ENCODE measurements around the gene AGRN.

The AGRN gene

GRCh38 chr1:996851-997712, 22.8 kb upstream of the AGRN start:
- DNase-seq (ENCODE audit: low spot score), result no peak
- peaks cover 0 to 9% (median 0%) of the 10 kb centered on the region in 3 experiments for H3K27me3 ChIP-seq (ENCODE audit: control insufficient read depth in 3 of 3, insufficient read depth in 3 of 3, low read depth in 1 of 3, low read length in 3 of 3)

DNA sequence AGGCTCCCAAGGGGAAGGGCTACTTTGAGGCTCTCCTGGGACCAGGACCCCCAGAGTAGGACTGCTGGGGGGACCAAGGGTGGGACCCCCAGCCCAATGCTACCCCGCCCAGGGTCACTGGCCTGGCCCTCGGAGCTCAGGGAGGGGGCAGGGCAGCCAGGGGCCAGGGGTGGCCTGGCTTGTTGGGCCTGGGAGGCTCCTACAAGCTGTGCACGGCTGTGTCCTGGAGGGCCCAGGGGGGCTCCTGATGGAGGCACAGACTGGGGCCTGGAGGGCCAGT, 22.3 kb upstream of the AGRN start:
- no peak overlapping the region for H4K8ac ChIP-seq (ENCODE audit: low read depth, low read length)
- H3K4me1 ChIP-seq (ENCODE audit: control insufficient read depth in 2 of 2, insufficient read depth in 1 of 2, low read depth in 1 of 2, low read length in 2 of 2), result peaks cover 17 to 19% of the 10 kb centered on the region in 2 donors
- H3K4me3 ChIP-seq (ENCODE audit: low read length in 2 of 2), result peak overlapping the region; percentile 15 to 90
- peak overlapping the region; percentile 45 for H2BK15ac ChIP-seq (ENCODE audit: low read length)
- H2BK5ac ChIP-seq (ENCODE audit: low read length), result peak overlapping the region; percentile 29
- peak overlapping the region; percentile 25 for H3K27ac ChIP-seq (replicated peaks; ENCODE audit: low read length)
- peak overlapping the region; percentile 93 for H3K4me2 ChIP-seq (ENCODE audit: insufficient read depth, low read length, poor library complexity, severe bottlenecking)
- peaks cover 0 to 9% (median 0%) of the 10 kb centered on the region in 3 experiments for H3K27me3 ChIP-seq (ENCODE audit: control insufficient read depth in 3 of 3, insufficient read depth in 3 of 3, low read depth in 1 of 3, low read length in 3 of 3)
- H3K36me3 ChIP-seq (replicated peaks in 1 of 2; ENCODE audit: control insufficient read depth in 2 of 2, insufficient read depth in 2 of 2, low read length in 2 of 2), result peaks cover 0 to 5% of the 10 kb centered on the region in 2 donors
- peak overlapping the region; percentile 43 for H4K91ac ChIP-seq (ENCODE audit: low read depth, low read length, poor library complexity)
- H3K79me1 ChIP-seq (ENCODE audit: low read depth, low read length), result peaks cover 22% of the 10 kb centered on the region
- H2BK12ac ChIP-seq (ENCODE audit: low read length), result peak overlapping the region; percentile 88
- H3K9me3 ChIP-seq (replicated peaks in 1 of 2; ENCODE audit: control insufficient read depth in 2 of 2, insufficient read depth in 1 of 2, low read depth in 1 of 2, low read length in 2 of 2), result peaks cover 4 to 5% of the 10 kb centered on the region in 2 donors
- H3K14ac ChIP-seq (ENCODE audit: low read length), result peak overlapping the region; percentile 14
- H3K18ac ChIP-seq (ENCODE audit: low read length), result peak overlapping the region; percentile 99
- no peak overlapping the region for H2AFZ ChIP-seq (ENCODE audit: low read length)
- peak overlapping the region; percentile 10 for H3K4ac ChIP-seq (ENCODE audit: low read length)
- H2AK5ac ChIP-seq (ENCODE audit: low read depth, low read length), result peak overlapping the region; percentile 33
- no peak for DNase-seq (ENCODE audit: low spot score)
- peak overlapping the region; percentile 41 for H2BK120ac ChIP-seq (ENCODE audit: low read depth, low read length)
- WGBS, 2 donors (ENCODE audit: extremely low coverage in 2 of 2, insufficient read length in 2 of 2, insufficient replicate concordance in 1 of 2), result no CpG with 5 or more reads among the region's 3 CpGs
- H3K9ac ChIP-seq (ENCODE audit: low read depth, low read length, poor library complexity), result peak overlapping the region; percentile 91
- H3K23ac ChIP-seq (ENCODE audit: low read depth, low read length, poor library complexity), result peak overlapping the region; percentile 91

More at GRCh38 chr1:996851-997712, 22.8 kb upstream of the AGRN start:
- Histone ChIP-seq H3K4me3 (ENCODE audit: low read length in 2 of 2) (no peak overlapping the region), H3K23ac (ENCODE audit: low read depth, low read length, poor library complexity) (peak overlapping the region; percentile 91), H4K8ac (ENCODE audit: low read depth, low read length) (no peak overlapping the region), H2AFZ (ENCODE audit: low read length) (no peak overlapping the region), H3K4me1 (ENCODE audit: control insufficient read depth in 2 of 2, insufficient read depth in 1 of 2, low read depth in 1 of 2, low read length in 2 of 2) (peaks cover 17 to 19% of the 10 kb centered on the region in 2 donors), H3K36me3 (replicated peaks in 1 of 2; ENCODE audit: control insufficient read depth in 2 of 2, insufficient read depth in 2 of 2, low read length in 2 of 2) (peaks cover 0 to 5% of the 10 kb centered on the region in 2 donors), H2BK12ac (ENCODE audit: low read length) (peak overlapping the region; percentile 88), H3K9me3 (replicated peaks in 1 of 2; ENCODE audit: control insufficient read depth in 2 of 2, insufficient read depth in 1 of 2, low read depth in 1 of 2, low read length in 2 of 2) (peaks cover 6 to 7% of the 10 kb centered on the region in 2 donors), H4K91ac (ENCODE audit: low read depth, low read length, poor library complexity) (peak overlapping the region; percentile 43), H3K27ac (replicated peaks; ENCODE audit: low read length) (peak overlapping the region; percentile 25), H3K14ac (ENCODE audit: low read length) (peak overlapping the region; percentile 14), H3K18ac (ENCODE audit: low read length) (peak overlapping the region; percentile 99), H2AK5ac (ENCODE audit: low read depth, low read length) (peak overlapping the region; percentile 33), H2BK5ac (ENCODE audit: low read length) (peak overlapping the region; percentile 29), H2BK120ac (ENCODE audit: low read depth, low read length) (peak overlapping the region; percentile 41), H3K9ac (ENCODE audit: low read depth, low read length, poor library complexity) (peak overlapping the region; percentile 91), H3K4ac (ENCODE audit: low read length) (peak overlapping the region; percentile 10), H2BK15ac (ENCODE audit: low read length) (peak overlapping the region; percentile 45), H3K4me2 (ENCODE audit: insufficient read depth, low read length, poor library complexity, severe bottlenecking) (peak overlapping the region; percentile 93), H3K79me1 (ENCODE audit: low read depth, low read length) (peaks cover 22% of the 10 kb centered on the region)
- WGBS, 2 donors (ENCODE audit: extremely low coverage in 2 of 2, insufficient read length in 2 of 2, insufficient replicate concordance in 1 of 2), result no CpG with 5 or more reads among the region's 24 CpGs

- H3K4me3 ChIP-seq (ENCODE audit: low read length in 2 of 2), result peak overlapping the region; percentile 88 to 90
- peak overlapping the region; percentile 33 for H2AK5ac ChIP-seq (ENCODE audit: low read depth, low read length)
- peak overlapping the region; percentile 41 for H2BK120ac ChIP-seq (ENCODE audit: low read depth, low read length)
Observed at GRCh38 chr1:997993-998744, 21.8 kb upstream of the AGRN start.

DNA sequence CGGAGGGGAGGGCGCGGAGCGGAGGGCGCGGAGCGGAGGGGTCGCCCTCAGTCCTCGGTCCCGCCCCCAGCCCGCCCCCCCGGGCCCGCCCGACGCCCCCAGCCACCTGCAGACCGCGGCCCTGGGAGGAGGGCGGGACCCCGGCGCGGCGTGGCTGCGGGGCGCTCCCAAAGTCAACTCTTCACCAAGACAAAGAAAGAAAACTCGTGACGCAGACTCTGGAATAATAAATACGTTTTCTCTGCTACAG, 21.2 kb upstream of the AGRN start:
- peak overlapping the region; percentile 39 for H3K27ac ChIP-seq (replicated peaks; ENCODE audit: low read length)
- no peak overlapping the region for H4K8ac ChIP-seq (ENCODE audit: low read depth, low read length)
- peak overlapping the region; percentile 94 for H2BK15ac ChIP-seq (ENCODE audit: low read length)
- peak overlapping the region; percentile 88 to 99 for H3K4me3 ChIP-seq (ENCODE audit: low read length in 2 of 2)
- H3K27me3 ChIP-seq (ENCODE audit: control insufficient read depth in 3 of 3, insufficient read depth in 3 of 3, low read depth in 1 of 3, low read length in 3 of 3), result peaks cover 0 to 12% (median 0%) of the 10 kb centered on the region in 3 experiments
- H3K18ac ChIP-seq (ENCODE audit: low read length), result peak overlapping the region; percentile 100
- H2BK120ac ChIP-seq (ENCODE audit: low read depth, low read length), result no peak overlapping the region
- WGBS, 2 donors (ENCODE audit: extremely low coverage in 2 of 2, insufficient read length in 2 of 2, insufficient replicate concordance in 1 of 2), result no CpG with 5 or more reads among the region's 27 CpGs
- no peak for DNase-seq (ENCODE audit: low spot score)
- H3K14ac ChIP-seq (ENCODE audit: low read length), result peak overlapping the region; percentile 94
- H2AK5ac ChIP-seq (ENCODE audit: low read depth, low read length), result peak overlapping the region; percentile 99
- H3K4ac ChIP-seq (ENCODE audit: low read length), result no peak overlapping the region
- H3K79me1 ChIP-seq (ENCODE audit: low read depth, low read length), result peaks cover 27% of the 10 kb centered on the region
- no peak overlapping the region for H2BK12ac ChIP-seq (ENCODE audit: low read length)
- peaks cover 0 to 8% of the 10 kb centered on the region in 2 donors for H3K36me3 ChIP-seq (replicated peaks in 1 of 2; ENCODE audit: control insufficient read depth in 2 of 2, insufficient read depth in 2 of 2, low read length in 2 of 2)
- H3K23ac ChIP-seq (ENCODE audit: low read depth, low read length, poor library complexity), result peak overlapping the region; percentile 91
- H3K4me2 ChIP-seq (ENCODE audit: insufficient read depth, low read length, poor library complexity, severe bottlenecking), result peak overlapping the region; percentile 93
- peak overlapping the region; percentile 99 for H2BK5ac ChIP-seq (ENCODE audit: low read length)
- H3K9ac ChIP-seq (ENCODE audit: low read depth, low read length, poor library complexity), result peak overlapping the region; percentile 99
- H4K91ac ChIP-seq (ENCODE audit: low read depth, low read length, poor library complexity), result no peak overlapping the region
- peaks cover 0 to 1% of the 10 kb centered on the region in 2 donors for H3K9me3 ChIP-seq (replicated peaks in 1 of 2; ENCODE audit: control insufficient read depth in 2 of 2, insufficient read depth in 1 of 2, low read depth in 1 of 2, low read length in 2 of 2)
- peaks cover 23 to 24% of the 10 kb centered on the region in 2 donors for H3K4me1 ChIP-seq (ENCODE audit: control insufficient read depth in 2 of 2, insufficient read depth in 1 of 2, low read depth in 1 of 2, low read length in 2 of 2)
- H2AFZ ChIP-seq (ENCODE audit: low read length), result peak overlapping the region; percentile 96

More at GRCh38 chr1:997993-998744, 21.8 kb upstream of the AGRN start:
- Histone ChIP-seq H3K4me2 (ENCODE audit: insufficient read depth, low read length, poor library complexity, severe bottlenecking) (peak overlapping the region; percentile 93), H2BK5ac (ENCODE audit: low read length) (peak overlapping the region; percentile 99), H2BK15ac (ENCODE audit: low read length) (peak overlapping the region; percentile 89), H2AFZ (ENCODE audit: low read length) (no peak overlapping the region), H4K91ac (ENCODE audit: low read depth, low read length, poor library complexity) (no peak overlapping the region), H3K36me3 (replicated peaks in 1 of 2; ENCODE audit: control insufficient read depth in 2 of 2, insufficient read depth in 2 of 2, low read length in 2 of 2) (peaks cover 0 to 8% of the 10 kb centered on the region in 2 donors), H3K27me3 (ENCODE audit: control insufficient read depth in 3 of 3, insufficient read depth in 3 of 3, low read depth in 1 of 3, low read length in 3 of 3) (peaks cover 0 to 12% (median 0%) of the 10 kb centered on the region in 3 experiments), H3K14ac (ENCODE audit: low read length) (peak overlapping the region; percentile 98), H3K9ac (ENCODE audit: low read depth, low read length, poor library complexity) (peak overlapping the region; percentile 91), H3K79me1 (ENCODE audit: low read depth, low read length) (peaks cover 24% of the 10 kb centered on the region), H3K9me3 (replicated peaks in 1 of 2; ENCODE audit: control insufficient read depth in 2 of 2, insufficient read depth in 1 of 2, low read depth in 1 of 2, low read length in 2 of 2) (peaks cover 1 to 2% of the 10 kb centered on the region in 2 donors), H3K27ac (replicated peaks; ENCODE audit: low read length) (no peak overlapping the region), H2BK12ac (ENCODE audit: low read length) (peak overlapping the region; percentile 73), H3K23ac (ENCODE audit: low read depth, low read length, poor library complexity) (peak overlapping the region; percentile 91), H3K18ac (ENCODE audit: low read length) (peak overlapping the region; percentile 99), H3K4ac (ENCODE audit: low read length) (peak overlapping the region; percentile 53), H3K4me1 (ENCODE audit: control insufficient read depth in 2 of 2, insufficient read depth in 1 of 2, low read depth in 1 of 2, low read length in 2 of 2) (peaks cover 19% of the 10 kb centered on the region in 2 donors), H4K8ac (ENCODE audit: low read depth, low read length) (no peak overlapping the region)
- WGBS, 2 donors (ENCODE audit: extremely low coverage in 2 of 2, insufficient read length in 2 of 2, insufficient replicate concordance in 1 of 2), result no CpG with 5 or more reads among the region's 75 CpGs
- DNase-seq (ENCODE audit: low spot score), result no peak

Measured in neuronal stem cell (in vitro differentiated cells).